ENCODE data around the gene ADAMTS9.

GRCh38 chr3:64648927-64649906 is 38.6 kb downstream of the ADAMTS9 start:
- TF ChIP-seq CTCF (conservative IDR thresholded peaks at IDR 0.05; ENCODE audit: low read depth in 2 of 2) (no peak), EZH2phosphoT487 (IDR thresholded peaks at IDR 0.05; ENCODE audit: unreplicated experiment) (no peak), POLR2AphosphoS5 (IDR thresholded peaks at IDR 0.05; ENCODE audit: low read depth) (no peak), REST (IDR thresholded peaks at IDR 0.05; ENCODE audit: unreplicated experiment) (no peak), EZH2 (IDR thresholded peaks at IDR 0.05; ENCODE audit: low read depth, unreplicated experiment) (no peak), CREB1 (CRISPR knock-in tag; IDR thresholded peaks at IDR 0.05; ENCODE audit: low read depth) (no peak), JUNB (IDR thresholded peaks at IDR 0.05; ENCODE audit: unreplicated experiment) (no peak), ZNF331 (CRISPR knock-in tag; IDR thresholded peaks at IDR 0.05; ENCODE audit: low read depth) (no peak), NANOG (IDR thresholded peaks at IDR 0.05; ENCODE audit: borderline replicate concordance) (no peak), STAT1 (IDR thresholded peaks at IDR 0.05; ENCODE audit: unreplicated experiment) (no peak), ZNF114 (CRISPR knock-in tag; IDR thresholded peaks at IDR 0.05) (no peak)
- TF ChIP-seq, protein P1, sequence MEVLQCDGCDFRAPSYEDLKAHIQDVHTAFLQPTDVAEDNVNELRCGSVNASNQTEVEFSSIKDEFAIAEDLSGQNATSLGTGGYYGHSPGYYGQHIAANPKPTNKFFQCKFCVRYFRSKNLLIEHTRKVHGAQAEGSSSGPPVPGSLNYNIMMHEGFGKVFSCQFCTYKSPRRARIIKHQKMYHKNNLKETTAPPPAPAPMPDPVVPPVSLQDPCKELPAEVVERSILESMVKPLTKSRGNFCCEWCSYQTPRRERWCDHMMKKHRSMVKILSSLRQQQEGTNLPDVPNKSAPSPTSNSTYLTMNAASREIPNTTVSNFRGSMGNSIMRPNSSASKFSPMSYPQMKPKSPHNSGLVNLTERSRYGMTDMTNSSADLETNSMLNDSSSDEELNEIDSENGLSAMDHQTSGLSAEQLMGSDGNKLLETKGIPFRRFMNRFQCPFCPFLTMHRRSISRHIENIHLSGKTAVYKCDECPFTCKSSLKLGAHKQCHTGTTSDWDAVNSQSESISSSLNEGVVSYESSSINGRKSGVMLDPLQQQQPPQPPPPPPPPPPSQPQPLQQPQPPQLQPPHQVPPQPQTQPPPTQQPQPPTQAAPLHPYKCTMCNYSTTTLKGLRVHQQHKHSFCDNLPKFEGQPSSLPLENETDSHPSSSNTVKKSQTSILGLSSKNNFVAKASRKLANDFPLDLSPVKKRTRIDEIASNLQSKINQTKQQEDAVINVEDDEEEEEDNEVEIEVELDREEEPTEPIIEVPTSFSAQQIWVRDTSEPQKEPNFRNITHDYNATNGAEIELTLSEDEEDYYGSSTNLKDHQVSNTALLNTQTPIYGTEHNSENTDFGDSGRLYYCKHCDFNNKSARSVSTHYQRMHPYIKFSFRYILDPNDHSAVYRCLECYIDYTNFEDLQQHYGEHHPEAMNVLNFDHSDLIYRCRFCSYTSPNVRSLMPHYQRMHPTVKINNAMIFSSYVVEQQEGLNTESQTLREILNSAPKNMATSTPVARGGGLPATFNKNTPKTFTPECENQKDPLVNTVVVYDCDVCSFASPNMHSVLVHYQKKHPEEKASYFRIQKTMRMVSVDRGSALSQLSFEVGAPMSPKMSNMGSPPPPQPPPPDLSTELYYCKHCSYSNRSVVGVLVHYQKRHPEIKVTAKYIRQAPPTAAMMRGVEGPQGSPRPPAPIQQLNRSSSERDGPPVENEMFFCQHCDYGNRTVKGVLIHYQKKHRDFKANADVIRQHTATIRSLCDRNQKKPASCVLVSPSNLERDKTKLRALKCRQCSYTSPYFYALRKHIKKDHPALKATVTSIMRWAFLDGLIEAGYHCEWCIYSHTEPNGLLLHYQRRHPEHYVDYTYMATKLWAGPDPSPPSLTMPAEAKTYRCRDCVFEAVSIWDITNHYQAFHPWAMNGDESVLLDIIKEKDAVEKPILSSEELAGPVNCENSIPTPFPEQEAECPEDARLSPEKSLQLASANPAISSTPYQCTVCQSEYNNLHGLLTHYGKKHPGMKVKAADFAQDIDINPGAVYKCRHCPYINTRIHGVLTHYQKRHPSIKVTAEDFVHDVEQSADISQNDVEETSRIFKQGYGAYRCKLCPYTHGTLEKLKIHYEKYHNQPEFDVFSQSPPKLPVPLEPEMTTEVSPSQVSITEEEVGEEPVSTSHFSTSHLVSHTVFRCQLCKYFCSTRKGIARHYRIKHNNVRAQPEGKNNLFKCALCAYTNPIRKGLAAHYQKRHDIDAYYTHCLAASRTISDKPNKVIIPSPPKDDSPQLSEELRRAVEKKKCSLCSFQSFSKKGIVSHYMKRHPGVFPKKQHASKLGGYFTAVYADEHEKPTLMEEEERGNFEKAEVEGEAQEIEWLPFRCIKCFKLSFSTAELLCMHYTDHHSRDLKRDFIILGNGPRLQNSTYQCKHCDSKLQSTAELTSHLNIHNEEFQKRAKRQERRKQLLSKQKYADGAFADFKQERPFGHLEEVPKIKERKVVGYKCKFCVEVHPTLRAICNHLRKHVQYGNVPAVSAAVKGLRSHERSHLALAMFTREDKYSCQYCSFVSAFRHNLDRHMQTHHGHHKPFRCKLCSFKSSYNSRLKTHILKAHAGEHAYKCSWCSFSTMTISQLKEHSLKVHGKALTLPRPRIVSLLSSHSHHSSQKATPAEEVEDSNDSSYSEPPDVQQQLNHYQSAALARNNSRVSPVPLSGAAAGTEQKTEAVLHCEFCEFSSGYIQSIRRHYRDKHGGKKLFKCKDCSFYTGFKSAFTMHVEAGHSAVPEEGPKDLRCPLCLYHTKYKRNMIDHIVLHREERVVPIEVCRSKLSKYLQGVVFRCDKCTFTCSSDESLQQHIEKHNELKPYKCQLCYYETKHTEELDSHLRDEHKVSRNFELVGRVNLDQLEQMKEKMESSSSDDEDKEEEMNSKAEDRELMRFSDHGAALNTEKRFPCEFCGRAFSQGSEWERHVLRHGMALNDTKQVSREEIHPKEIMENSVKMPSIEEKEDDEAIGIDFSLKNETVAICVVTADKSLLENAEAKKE (CRISPR knock-in tag; IDR thresholded peaks at IDR 0.05), result no peak
- TF ChIP-seq, protein P2, sequence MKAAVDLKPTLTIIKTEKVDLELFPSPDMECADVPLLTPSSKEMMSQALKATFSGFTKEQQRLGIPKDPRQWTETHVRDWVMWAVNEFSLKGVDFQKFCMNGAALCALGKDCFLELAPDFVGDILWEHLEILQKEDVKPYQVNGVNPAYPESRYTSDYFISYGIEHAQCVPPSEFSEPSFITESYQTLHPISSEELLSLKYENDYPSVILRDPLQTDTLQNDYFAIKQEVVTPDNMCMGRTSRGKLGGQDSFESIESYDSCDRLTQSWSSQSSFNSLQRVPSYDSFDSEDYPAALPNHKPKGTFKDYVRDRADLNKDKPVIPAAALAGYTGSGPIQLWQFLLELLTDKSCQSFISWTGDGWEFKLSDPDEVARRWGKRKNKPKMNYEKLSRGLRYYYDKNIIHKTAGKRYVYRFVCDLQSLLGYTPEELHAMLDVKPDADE (IDR thresholded peaks at IDR 0.05), result no peak
